ENCODE data around the gene MKKS. TPM values are rescaled to one million over a fixed set of nuclear protein-coding genes. Genes with fewer than 3 reads are reported as not detected.

The MKKS gene
- total and polyA plus RNA-seq, 9 of the 15 experiments (the other 6 are each of a cell fraction or from before 2014, with no cell fraction given) = 6.8 to 26.8 (median 12.0) TPM

- H3K4me1 ChIP-seq (replicated peaks in 1 of 2; ENCODE audit: control insufficient read depth in 2 of 2, insufficient read depth in 2 of 2, low read length in 2 of 2) = no peaks in the 10 kb centered on the region
- TF ChIP-seq ZNF76 (CRISPR knock-in tag; IDR thresholded peaks at IDR 0.05; ENCODE audit: borderline replicate concordance) = no peak
- TF ChIP-seq TFE3 (CRISPR knock-in tag; IDR thresholded peaks at IDR 0.05) = no peak
- TF ChIP-seq ZNF263 (CRISPR knock-in tag; IDR thresholded peaks at IDR 0.05; ENCODE audit: borderline replicate concordance) = no peak
- no peaks in the 10 kb centered on the region for H3K79me2 ChIP-seq (ENCODE audit: control insufficient read depth, insufficient read depth, low read length)
- no TSS peak for BruUV-seq (replicated peaks)
- intact Hi-C loops (cut with micrococcal nuclease) = no loop called here
- H3K4me3 ChIP-seq = no peak overlapping the region
- ChIA-PET CTCF (ENCODE audit: low intra/inter-chr PET ratio) (no interaction called here), POLR2A (interaction anchor here (1.7 kb wide), 1 partner anchor 16 kb away, joined by 3 read pairs; no protein-coding TSS in a partner anchor)
- no peaks in the 10 kb centered on the region for H3K9me1 ChIP-seq (ENCODE audit: control insufficient read depth, insufficient read depth, low read length)
- H2AFZ ChIP-seq (ENCODE audit: low read depth, low read length) = no peak overlapping the region
- H3K9ac ChIP-seq (ENCODE audit: insufficient read depth in 1 of 2, low read depth in 2 of 2, low read length in 2 of 2) = no peak overlapping the region
- DNase-seq (ENCODE audit: extremely low read depth in 1 of 4, low spot score in 3 of 4) = no peak
- H3K9me3 ChIP-seq (replicated peaks; ENCODE audit: control insufficient read depth, insufficient read depth, low read depth, low read length) = no peaks in the 10 kb centered on the region
- no peaks in the 10 kb centered on the region for H3K27me3 ChIP-seq (ENCODE audit: control insufficient read depth in 2 of 2, insufficient read depth in 2 of 2, low read length in 2 of 2)
- no peak for FAIRE-seq
- ATAC-seq = no peak
- in situ Hi-C loops (cut with MboI) = no loop called here
- no peak overlapping the region for H3K27ac ChIP-seq (ENCODE audit: extremely low read depth, low read depth, low read length)
- H3K36me3 ChIP-seq (ENCODE audit: control insufficient read depth, insufficient read depth, low read length) = no peaks in the 10 kb centered on the region
- WGBS (ENCODE audit: insufficient coverage, low coverage, missing lambda C conversion rate) = 0% methylated on average over 2 of the region's 2 CpGs
- no peak overlapping the region for H3K4me2 ChIP-seq (ENCODE audit: insufficient read depth, low read length)
- H4K20me1 ChIP-seq (replicated peaks; ENCODE audit: control insufficient read depth, insufficient read depth, low read length) = no peaks in the 10 kb centered on the region
Measured at GRCh38 chr20:10375191-10375590, 58.8 kb downstream of the MKKS start.

DNA sequence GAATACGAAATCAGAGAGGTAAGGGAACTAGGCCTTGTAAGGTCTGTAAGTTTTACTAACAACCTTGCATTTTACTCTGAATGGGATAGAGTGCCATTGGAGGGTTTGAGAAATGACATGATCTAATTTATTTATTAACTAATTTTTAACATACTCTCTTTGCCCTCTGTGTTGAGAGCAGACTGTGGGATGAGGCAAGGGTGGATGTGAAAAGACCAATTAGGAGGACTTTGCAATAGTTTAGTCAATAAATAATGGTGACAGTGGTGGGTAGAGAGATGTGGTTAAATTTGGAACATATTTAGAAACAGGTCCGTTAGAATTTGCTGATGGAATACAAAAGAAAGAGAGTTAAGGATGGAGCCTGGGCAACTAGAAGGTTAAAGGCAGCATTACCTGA is 60.0 kb downstream of the MKKS start:
- CTCF ChIA-PET (ENCODE audit: low intra/inter-chr PET ratio) = no interaction called here
- 5% methylated on average over 2 of the region's 2 CpGs for WGBS (ENCODE audit: insufficient coverage, low coverage, missing lambda C conversion rate)
- no peak overlapping the region for H3K9ac ChIP-seq (ENCODE audit: insufficient read depth in 1 of 2, low read depth in 2 of 2, low read length in 2 of 2)
- H3K79me2 ChIP-seq (ENCODE audit: control insufficient read depth, insufficient read depth, low read length) = no peaks in the 10 kb centered on the region
- H3K4me1 ChIP-seq (replicated peaks in 1 of 2; ENCODE audit: control insufficient read depth in 2 of 2, insufficient read depth in 2 of 2, low read length in 2 of 2) = no peaks in the 10 kb centered on the region
- no TSS peak for BruUV-seq (replicated peaks)
- no peak overlapping the region for H3K4me2 ChIP-seq (ENCODE audit: insufficient read depth, low read length)
- H3K4me3 ChIP-seq = no peak overlapping the region
- POLR2A ChIA-PET = interaction anchor here (1.7 kb wide), 1 partner anchor 17 kb away, joined by 3 read pairs; no protein-coding TSS in a partner anchor
- no peaks in the 10 kb centered on the region for H4K20me1 ChIP-seq (replicated peaks; ENCODE audit: control insufficient read depth, insufficient read depth, low read length)
- no peak for ATAC-seq
- FAIRE-seq = no peak
- H3K9me3 ChIP-seq (replicated peaks; ENCODE audit: control insufficient read depth, insufficient read depth, low read depth, low read length) = no peaks in the 10 kb centered on the region
- H3K36me3 ChIP-seq (ENCODE audit: control insufficient read depth, insufficient read depth, low read length) = no peaks in the 10 kb centered on the region
- no peak overlapping the region for H3K27ac ChIP-seq (ENCODE audit: extremely low read depth, low read depth, low read length)
- in situ Hi-C loops (cut with MboI) = no loop called here
- DNase-seq (ENCODE audit: extremely low read depth in 1 of 4, low spot score in 3 of 4) = no peak
- intact Hi-C loops (cut with micrococcal nuclease) = no loop called here
- TF ChIP-seq KDM4B (IDR thresholded peaks at IDR 0.05; ENCODE audit: borderline replicate concordance in 2 of 2, low read depth in 1 of 2) = no peak
- no peak for TF ChIP-seq SLC30A9 (CRISPR knock-in tag; IDR thresholded peaks at IDR 0.05)
- no peak for TF ChIP-seq COPS2 (conservative IDR thresholded peaks at IDR 0.05)
- no peak for TF ChIP-seq ZNF436 (CRISPR knock-in tag; IDR thresholded peaks at IDR 0.05)
- no peak for TF ChIP-seq ZNF41 (CRISPR knock-in tag; conservative IDR thresholded peaks at IDR 0.05)
- TF ChIP-seq YY1 (IDR thresholded peaks at IDR 0.05; ENCODE audit: borderline replicate concordance in 1 of 3, control insufficient read depth in 1 of 3, extremely low read depth in 1 of 3, insufficient read depth in 3 of 3, insufficient read length in 1 of 3, insufficient replicate concordance in 2 of 3, low read depth in 1 of 3, low read length in 2 of 3) = no peak
- H3K27me3 ChIP-seq (ENCODE audit: control insufficient read depth in 2 of 2, insufficient read depth in 2 of 2, low read length in 2 of 2) = no peaks in the 10 kb centered on the region
- no peak overlapping the region for H2AFZ ChIP-seq (ENCODE audit: low read depth, low read length)
- H3K9me1 ChIP-seq (ENCODE audit: control insufficient read depth, insufficient read depth, low read length) = no peaks in the 10 kb centered on the region
